ENCODE results near the gene FAM241A.
"Not testable (repeated sequence)": the region's sequence is repeated elsewhere in the genome, so short reads cannot be mapped to it uniquely, and the experiment has no call there.

FAM241A gene

GRCh38 chr4:112145326-112145789 is at the start of gene FAM241A:
Gene FAM241A (plus strand): TSS chr4:112145454. CDS start chr4:112145581, 127 bp downstream.
- DNase-seq = no peak

- DNase-seq = no peak
Observed at GRCh38 chr4:112098841-112099530, 46.3 kb upstream of the FAM241A start.

- peak; percentile 37 for DNase-seq
Observed at GRCh38 chr4:112099701-112100297, 45.5 kb upstream of the FAM241A start.

GRCh38 chr4:112102875-112103370 is 42.3 kb upstream of the FAM241A start:
- DNase-seq = no peak

- DNase-seq = no peak
Observed at GRCh38 chr4:112105201-112105969, 39.9 kb upstream of the FAM241A start.

GRCh38 chr4:112109360-112110058 is 35.7 kb upstream of the FAM241A start:
- DNase-seq = no peak

GRCh38 chr4:112110059-112110425 is 35.2 kb upstream of the FAM241A start:
- no peak for DNase-seq

GRCh38 chr4:112111306-112111705 is 33.9 kb upstream of the FAM241A start:
- DNase-seq = no peak

GRCh38 chr4:112112095-112112494 is 33.2 kb upstream of the FAM241A start:
- not testable (repeated sequence) for DNase-seq

- peak; percentile 1 for DNase-seq
Observed at GRCh38 chr4:112112590-112113170, 32.6 kb upstream of the FAM241A start.

GRCh38 chr4:112113864-112114263 is 31.4 kb upstream of the FAM241A start:
- no peak for DNase-seq

- DNase-seq = no peak
Observed at GRCh38 chr4:112114452-112114851, 30.8 kb upstream of the FAM241A start.

GRCh38 chr4:112118742-112119352 is 26.4 kb upstream of the FAM241A start:
- DNase-seq = no peak

GRCh38 chr4:112119353-112119783 is 25.9 kb upstream of the FAM241A start:
- DNase-seq = no peak

GRCh38 chr4:112120021-112120420 is 25.2 kb upstream of the FAM241A start:
- DNase-seq = no peak

- DNase-seq = no peak
Observed at GRCh38 chr4:112125416-112125815, 19.8 kb upstream of the FAM241A start.

- DNase-seq = no peak
Observed at GRCh38 chr4:112127048-112127637, 18.1 kb upstream of the FAM241A start.

- DNase-seq = no peak
Observed at GRCh38 chr4:112127803-112128202, 17.5 kb upstream of the FAM241A start.

- no peak for DNase-seq
Observed at GRCh38 chr4:112128452-112128851, 16.8 kb upstream of the FAM241A start.

GRCh38 chr4:112130906-112131305 is 14.3 kb upstream of the FAM241A start:
- no peak for DNase-seq

- no peak for DNase-seq
Observed at GRCh38 chr4:112136551-112136950, 8.7 kb upstream of the FAM241A start.

GRCh38 chr4:112138538-112138937 is 6.7 kb upstream of the FAM241A start:
- DNase-seq = no peak

Measured in NCI-H1694 (cell line).